GM18502 (cell line): Measurements from ENCODE around the gene RBM34.
"Not testable (repeated sequence)": the region's sequence is repeated elsewhere in the genome, so short reads cannot be mapped to it uniquely, and the experiment has no call there.

ENCODE experiments used
- ATAC-seq: cut with Tn5 transposase; IDR thresholded peaks from one replicate; pipeline ENCODE4 v1.9.1; 2021; ENCODE audit warnings: mild to moderate bottlenecking; ENCODE audit not compliant: unreplicated experiment, poor library complexity

The RBM34 gene

GRCh38 chr1:235122348-235122747 is 38.7 kb downstream of the RBM34 start:
- no peak for ATAC-seq

GRCh38 chr1:235113183-235113917 is 47.7 kb downstream of the RBM34 start:
- ATAC-seq = no peak

- ATAC-seq = no peak
Measured at GRCh38 chr1:235112297-235113182, 48.5 kb downstream of the RBM34 start.

GRCh38 chr1:235111107-235111506 is 49.9 kb downstream of the RBM34 start:
- no peak for ATAC-seq

GRCh38 chr1:235108876-235109275 is 52.2 kb downstream of the RBM34 start:
- ATAC-seq = no peak

- ATAC-seq = no peak
Measured at GRCh38 chr1:235108185-235108593, 52.9 kb downstream of the RBM34 start.

GRCh38 chr1:235107368-235108184 is 53.5 kb downstream of the RBM34 start:
- no peak for ATAC-seq

GRCh38 chr1:235106457-235106856 is 54.6 kb downstream of the RBM34 start:
- ATAC-seq = no peak

- ATAC-seq = peak; percentile 81
Measured at GRCh38 chr1:235105051-235106043, 55.7 kb downstream of the RBM34 start.

GRCh38 chr1:235102993-235103411 is 58.0 kb downstream of the RBM34 start:
- ATAC-seq = no peak

GRCh38 chr1:235102259-235102582 is 58.8 kb downstream of the RBM34 start:
- no peak for ATAC-seq

GRCh38 chr1:235101558-235102258 is 59.3 kb downstream of the RBM34 start:
- ATAC-seq = no peak

- ATAC-seq = peak; percentile 67
Measured at GRCh38 chr1:235100194-235100772, 60.8 kb downstream of the RBM34 start.

- ATAC-seq = no peak
Measured at GRCh38 chr1:235098991-235099390, 62.1 kb downstream of the RBM34 start.

- ATAC-seq = no peak
Measured at GRCh38 chr1:235098547-235098946, 62.5 kb downstream of the RBM34 start.

GRCh38 chr1:235097501-235097900 is 63.5 kb downstream of the RBM34 start:
- ATAC-seq = not testable (repeated sequence)

- no peak for ATAC-seq
Measured at GRCh38 chr1:235095938-235096562, 65.0 kb downstream of the RBM34 start.
